ENCODE data around the gene C2orf69. TPM values are rescaled to one million over a fixed set of nuclear protein-coding genes. Genes with fewer than 3 reads are reported as not detected.

The C2orf69 gene
- total and polyA plus RNA-seq, 9 donors, result 4.4 to 12.6 (median 9.6) TPM

DNA sequence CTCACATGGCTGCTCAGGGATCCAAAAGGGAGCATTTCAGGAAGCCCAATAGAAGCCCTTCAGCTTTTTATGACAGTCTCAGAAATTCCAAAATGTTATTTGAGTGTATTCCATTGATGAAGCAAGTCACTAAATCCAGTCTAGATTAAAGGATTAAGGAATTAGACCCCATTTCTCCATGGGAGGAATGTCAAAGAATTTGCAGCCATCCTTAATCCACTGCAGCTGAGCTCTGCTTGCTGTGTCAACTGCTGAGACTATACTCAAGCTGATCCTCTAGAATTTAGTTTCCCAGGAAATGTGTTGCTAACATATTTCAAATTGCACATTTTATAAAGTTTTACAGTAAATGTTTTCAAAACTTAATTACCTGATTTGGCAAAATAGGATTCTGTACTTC is 28.4 kb upstream of the C2orf69 start:
- H3K4me3 ChIP-seq, result no peak overlapping the region
- H3K27me3 ChIP-seq, result no peaks in the 10 kb centered on the region
- no peak overlapping the region for H3K27ac ChIP-seq
- no peaks in the 10 kb centered on the region for H3K4me1 ChIP-seq (ENCODE audit: insufficient read depth)
- no peak for DNase-seq
- H3K9me3 ChIP-seq, result no peaks in the 10 kb centered on the region
- H3K36me3 ChIP-seq, result no peaks in the 10 kb centered on the region
- TF ChIP-seq POLR2A (IDR thresholded peaks at IDR 0.05) (no peak), EP300 (IDR thresholded peaks at IDR 0.05) (no peak)
- TF ChIP-seq, protein P1, sequence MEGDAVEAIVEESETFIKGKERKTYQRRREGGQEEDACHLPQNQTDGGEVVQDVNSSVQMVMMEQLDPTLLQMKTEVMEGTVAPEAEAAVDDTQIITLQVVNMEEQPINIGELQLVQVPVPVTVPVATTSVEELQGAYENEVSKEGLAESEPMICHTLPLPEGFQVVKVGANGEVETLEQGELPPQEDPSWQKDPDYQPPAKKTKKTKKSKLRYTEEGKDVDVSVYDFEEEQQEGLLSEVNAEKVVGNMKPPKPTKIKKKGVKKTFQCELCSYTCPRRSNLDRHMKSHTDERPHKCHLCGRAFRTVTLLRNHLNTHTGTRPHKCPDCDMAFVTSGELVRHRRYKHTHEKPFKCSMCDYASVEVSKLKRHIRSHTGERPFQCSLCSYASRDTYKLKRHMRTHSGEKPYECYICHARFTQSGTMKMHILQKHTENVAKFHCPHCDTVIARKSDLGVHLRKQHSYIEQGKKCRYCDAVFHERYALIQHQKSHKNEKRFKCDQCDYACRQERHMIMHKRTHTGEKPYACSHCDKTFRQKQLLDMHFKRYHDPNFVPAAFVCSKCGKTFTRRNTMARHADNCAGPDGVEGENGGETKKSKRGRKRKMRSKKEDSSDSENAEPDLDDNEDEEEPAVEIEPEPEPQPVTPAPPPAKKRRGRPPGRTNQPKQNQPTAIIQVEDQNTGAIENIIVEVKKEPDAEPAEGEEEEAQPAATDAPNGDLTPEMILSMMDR (IDR thresholded peaks at IDR 0.05), result no peak
- intact Hi-C loops (cut with DNase I), result no loop called here

DNA sequence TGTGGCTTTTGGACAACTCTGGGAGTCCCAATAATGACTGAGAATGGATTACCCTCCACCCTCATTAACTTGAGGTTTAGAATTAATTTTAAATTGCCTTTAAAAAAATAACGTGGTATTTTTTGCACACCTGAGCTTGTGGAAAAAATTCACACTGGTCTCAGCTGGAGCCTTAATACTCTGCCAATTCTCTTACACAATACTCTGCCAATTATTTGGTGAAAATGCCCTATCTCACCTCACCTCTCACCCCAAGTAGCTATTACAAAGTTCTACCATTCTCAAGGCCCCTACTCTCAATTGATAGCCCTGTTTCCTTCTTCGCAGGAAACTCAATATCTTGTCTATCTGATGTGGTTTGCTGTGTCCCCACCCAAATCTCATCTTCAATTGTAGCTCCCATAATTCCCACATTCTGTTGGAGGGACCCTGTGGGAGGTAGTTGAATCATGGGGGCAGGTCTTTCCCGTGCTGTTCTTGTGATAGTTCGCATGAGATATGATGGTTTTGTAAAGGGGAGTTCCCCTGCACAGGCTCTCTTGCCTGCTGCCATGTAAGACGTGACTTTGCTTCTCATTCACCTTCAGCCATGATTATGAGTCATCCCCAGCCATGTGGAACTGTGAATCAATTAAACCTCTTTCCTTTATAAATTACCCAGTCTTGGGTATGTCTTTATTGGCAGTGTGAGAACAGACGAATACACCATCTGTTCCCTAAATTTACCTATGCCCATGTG is 27.4 kb upstream of the C2orf69 start:
- DNase-seq, result no peak
- Histone ChIP-seq H3K27ac (no peak overlapping the region), H3K4me1 (ENCODE audit: insufficient read depth) (no peaks in the 10 kb centered on the region), H3K9me3 (no peaks in the 10 kb centered on the region), H3K4me3 (no peak overlapping the region), H3K36me3 (no peaks in the 10 kb centered on the region), H3K27me3 (no peaks in the 10 kb centered on the region)
- WGBS, 3 donors, result 81 to 88% (median 82%) methylated on average over 6 of the region's 6 CpGs
- TF ChIP-seq POLR2A (IDR thresholded peaks at IDR 0.05) (no peak), EP300 (IDR thresholded peaks at IDR 0.05) (no peak)
- TF ChIP-seq, protein P1 (IDR thresholded peaks at IDR 0.05), result no peak
- intact Hi-C loops (cut with DNase I), result no loop called here

DNA sequence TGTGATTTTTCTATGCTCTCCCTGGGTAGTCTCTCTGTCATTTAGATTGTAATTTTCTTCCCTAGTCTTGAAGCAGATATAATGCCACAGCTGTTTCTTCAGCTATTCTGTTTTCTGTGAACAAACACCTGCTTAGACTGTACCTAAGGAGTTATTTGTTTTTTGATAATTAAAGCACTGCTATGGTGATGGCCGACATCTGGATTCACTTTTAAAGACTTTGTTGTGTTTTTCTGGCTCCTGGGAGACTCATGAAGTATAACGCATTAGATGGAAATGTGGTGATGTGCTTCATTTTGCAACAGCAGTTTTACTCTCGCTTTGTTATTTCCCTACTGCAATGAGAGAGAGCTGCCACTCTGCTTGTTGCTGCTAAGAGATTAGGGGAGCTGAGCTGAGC is 15.7 kb upstream of the C2orf69 start:
- Histone ChIP-seq H3K4me3 (no peak overlapping the region), H3K27me3 (no peaks in the 10 kb centered on the region), H3K4me1 (ENCODE audit: insufficient read depth) (no peaks in the 10 kb centered on the region), H3K27ac (no peak overlapping the region), H3K9me3 (no peaks in the 10 kb centered on the region), H3K36me3 (no peaks in the 10 kb centered on the region)
- intact Hi-C loops (cut with DNase I), result no loop called here
- WGBS, 3 donors, result 41 to 54% (median 54%) methylated on average over 3 of the region's 3 CpGs
- no peak for TF ChIP-seq POLR2A (IDR thresholded peaks at IDR 0.05)
- TF ChIP-seq, protein P1 (IDR thresholded peaks at IDR 0.05), result no peak
- no peak for DNase-seq

DNA sequence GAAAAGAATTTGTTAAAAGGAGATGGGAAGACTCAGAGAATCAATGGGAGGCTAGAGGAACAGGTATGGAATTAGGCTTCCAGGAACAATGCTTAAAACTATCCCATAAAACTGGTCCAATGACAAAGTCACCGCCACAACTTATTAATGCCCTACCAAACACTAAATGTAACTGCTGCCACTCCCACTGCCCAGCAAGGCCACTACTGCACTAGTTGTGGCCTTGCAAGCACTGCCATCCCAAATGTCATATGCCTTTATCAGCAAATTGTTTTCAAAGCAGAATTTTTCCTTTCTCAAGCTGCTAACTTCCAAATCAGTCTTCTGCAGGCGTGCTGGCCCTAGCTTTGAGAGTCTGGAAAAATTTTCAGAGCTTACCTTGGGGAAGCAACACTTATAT is 14.5 kb upstream of the C2orf69 start:
- no peaks in the 10 kb centered on the region for H3K4me1 ChIP-seq (ENCODE audit: insufficient read depth)
- no peaks in the 10 kb centered on the region for H3K9me3 ChIP-seq
- WGBS, 3 donors, result 74 to 89% (median 86%) methylated on average over 2 of the region's 2 CpGs
- H3K27me3 ChIP-seq, result no peaks in the 10 kb centered on the region
- H3K27ac ChIP-seq, result no peak overlapping the region
- H3K36me3 ChIP-seq, result no peaks in the 10 kb centered on the region
- TF ChIP-seq, protein P1 (IDR thresholded peaks at IDR 0.05), result no peak
- TF ChIP-seq POLR2A (IDR thresholded peaks at IDR 0.05) (no peak), EP300 (IDR thresholded peaks at IDR 0.05) (no peak)
- H3K4me3 ChIP-seq, result no peak overlapping the region
- DNase-seq, result no peak
- intact Hi-C loops (cut with DNase I), result no loop called here

All from ovary (tissue), 9 donors.